Activated T-helper 1 cell treated with anti-CD3 and anti-CD28 coated beads, Interleukin-2, amount 50 U/mL, for 16 hours (primary cell): ENCODE data around the gene DDIAS.
"Not testable (repeated sequence)": the region's sequence is repeated elsewhere in the genome, so short reads cannot be mapped to it uniquely, and the experiment has no call there.

Experiments used
- DNase-seq, 2 donors: peaks; one replicate each; pipeline ENCODE4 v3.0.0-alpha.2; 2020; ENCODE audit warnings: low read depth in 1 of 2, low spot score in 1 of 2

The DDIAS gene, protein sequence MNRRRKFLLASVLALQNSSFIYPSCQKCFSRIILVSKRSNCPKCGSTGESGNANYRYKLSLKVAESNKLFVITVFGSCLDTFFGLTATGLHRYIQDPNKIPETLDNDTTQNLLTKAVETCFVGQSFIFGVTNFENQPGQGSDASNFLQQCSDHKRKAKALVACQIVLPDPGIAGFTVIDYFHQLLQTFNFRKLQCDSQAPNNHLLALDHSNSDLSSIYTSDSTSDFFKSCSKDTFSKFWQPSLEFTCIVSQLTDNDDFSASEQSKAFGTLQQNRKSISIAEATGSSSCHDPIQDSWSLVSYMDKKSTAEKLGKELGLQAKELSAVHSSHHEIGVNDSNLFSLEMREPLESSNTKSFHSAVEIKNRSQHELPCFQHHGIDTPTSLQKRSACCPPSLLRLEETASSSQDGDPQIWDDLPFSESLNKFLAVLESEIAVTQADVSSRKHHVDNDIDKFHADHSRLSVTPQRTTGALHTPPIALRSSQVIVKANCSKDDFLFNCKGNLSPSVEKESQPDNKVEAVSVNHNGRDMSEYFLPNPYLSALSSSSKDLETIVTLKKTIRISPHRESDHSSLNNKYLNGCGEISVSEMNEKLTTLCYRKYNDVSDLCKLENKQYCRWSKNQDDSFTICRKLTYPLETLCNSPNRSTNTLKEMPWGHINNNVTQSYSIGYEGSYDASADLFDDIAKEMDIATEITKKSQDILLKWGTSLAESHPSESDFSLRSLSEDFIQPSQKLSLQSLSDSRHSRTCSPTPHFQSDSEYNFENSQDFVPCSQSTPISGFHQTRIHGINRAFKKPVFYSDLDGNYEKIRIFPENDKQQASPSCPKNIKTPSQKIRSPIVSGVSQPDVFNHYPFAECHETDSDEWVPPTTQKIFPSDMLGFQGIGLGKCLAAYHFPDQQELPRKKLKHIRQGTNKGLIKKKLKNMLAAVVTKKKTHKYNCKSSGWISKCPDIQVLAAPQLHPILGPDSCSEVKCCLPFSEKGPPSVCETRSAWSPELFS

GRCh38 chr11:82901165-82901921 lies at the start of gene DDIAS:
Gene DDIAS, plus strand, starts transcription at chr11:82901736. Its CDS starts 13,003 bp downstream, at chr11:82914739.
- DNase-seq: peak; percentile 84 to 85

- DNase-seq: no peak
Observed at GRCh38 chr11:82854242-82854641, 47.3 kb upstream of the DDIAS start.

- not testable (repeated sequence) for DNase-seq
Observed at GRCh38 chr11:82854916-82855315, 46.6 kb upstream of the DDIAS start.

DNA sequence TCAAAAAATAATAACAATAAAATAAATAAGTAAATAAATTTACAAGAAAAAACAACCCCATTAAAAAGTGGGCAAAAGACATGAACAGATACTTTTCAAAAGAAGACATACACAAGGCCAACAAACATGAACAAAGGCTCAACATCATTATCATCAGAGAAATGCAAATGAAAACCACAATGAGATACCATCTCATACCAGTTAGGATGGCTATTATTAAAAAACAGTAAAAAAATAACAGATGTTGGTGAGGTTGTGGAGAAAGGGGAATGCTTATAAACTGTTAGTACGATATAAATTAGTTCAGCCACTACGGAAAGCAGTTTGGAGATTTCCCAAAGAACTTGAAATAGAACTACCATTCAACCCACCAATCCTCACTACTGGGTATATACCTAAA lies 45.9 kb upstream of the DDIAS start:
- DNase-seq: no peak

GRCh38 chr11:82857145-82857544 lies 44.4 kb upstream of the DDIAS start:
- DNase-seq: no peak

GRCh38 chr11:82858133-82858532 lies 43.4 kb upstream of the DDIAS start:
- DNase-seq: no peak

- no peak for DNase-seq
Observed at GRCh38 chr11:82858556-82859091, 42.9 kb upstream of the DDIAS start.

DNA sequence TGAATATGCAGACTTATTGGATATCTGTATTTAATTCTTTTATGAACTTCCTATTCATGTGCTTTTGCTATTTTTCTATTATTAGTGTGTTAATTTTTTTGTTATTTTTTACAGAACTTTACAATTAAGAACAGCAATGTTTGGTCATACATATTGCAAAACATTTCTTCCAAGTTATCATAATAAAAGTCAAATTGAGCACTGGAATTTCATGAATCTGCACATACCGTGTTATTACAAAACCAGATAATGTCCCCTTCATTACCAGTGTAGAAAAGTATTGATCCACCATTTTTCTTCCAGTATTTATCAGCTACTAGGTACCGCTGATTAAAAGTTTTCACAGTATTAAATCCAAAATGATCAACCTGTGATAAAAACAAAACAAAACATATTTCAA lies 41.8 kb upstream of the DDIAS start:
- no peak for DNase-seq

DNA sequence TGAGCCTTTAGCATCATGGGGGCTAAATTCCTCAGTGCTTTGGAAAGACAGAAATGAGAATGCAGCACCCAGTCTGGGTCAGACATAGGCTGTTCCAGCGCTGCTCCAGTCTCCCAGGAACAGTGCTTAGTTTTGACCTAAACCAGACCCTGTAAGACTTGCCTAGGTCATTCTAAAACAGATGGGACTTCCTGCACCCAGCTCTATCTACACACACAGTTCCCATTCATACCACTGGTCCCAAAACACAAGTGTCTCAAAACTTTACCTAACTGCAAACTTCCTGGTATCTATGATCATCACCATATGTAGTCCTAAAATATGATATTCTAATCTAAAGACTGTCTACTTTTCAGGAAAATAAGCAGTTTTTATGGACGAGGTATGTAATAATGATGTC lies 39.2 kb upstream of the DDIAS start:
- DNase-seq: no peak

- DNase-seq: no peak
Observed at GRCh38 chr11:82863209-82863608, 38.3 kb upstream of the DDIAS start.

GRCh38 chr11:82864268-82864667 lies 37.3 kb upstream of the DDIAS start:
- no peak for DNase-seq

DNA sequence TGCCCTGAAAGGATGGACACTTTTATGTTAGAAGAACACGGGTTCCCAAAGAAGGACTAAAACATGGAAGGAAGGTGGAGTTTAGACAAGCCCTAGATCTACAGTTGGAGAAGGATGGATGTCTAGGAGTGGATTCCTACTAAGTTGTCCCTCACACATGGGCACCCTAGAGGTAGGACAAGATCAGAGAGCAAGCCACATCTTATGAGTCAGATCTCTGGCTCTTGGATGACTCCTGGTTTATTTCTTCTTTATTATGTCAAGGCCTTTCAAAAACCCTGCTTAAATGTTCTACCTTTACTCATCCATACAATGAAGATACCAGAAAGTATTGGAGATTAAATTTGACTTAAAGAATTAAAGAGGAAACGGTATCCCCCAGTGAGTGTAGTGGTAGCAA lies 35.7 kb upstream of the DDIAS start:
- DNase-seq: no peak

- peak; percentile 50 to 55 for DNase-seq
Observed at GRCh38 chr11:82867495-82868082, 33.9 kb upstream of the DDIAS start.

GRCh38 chr11:82869657-82870056 lies 31.9 kb upstream of the DDIAS start:
- no peak for DNase-seq

DNA sequence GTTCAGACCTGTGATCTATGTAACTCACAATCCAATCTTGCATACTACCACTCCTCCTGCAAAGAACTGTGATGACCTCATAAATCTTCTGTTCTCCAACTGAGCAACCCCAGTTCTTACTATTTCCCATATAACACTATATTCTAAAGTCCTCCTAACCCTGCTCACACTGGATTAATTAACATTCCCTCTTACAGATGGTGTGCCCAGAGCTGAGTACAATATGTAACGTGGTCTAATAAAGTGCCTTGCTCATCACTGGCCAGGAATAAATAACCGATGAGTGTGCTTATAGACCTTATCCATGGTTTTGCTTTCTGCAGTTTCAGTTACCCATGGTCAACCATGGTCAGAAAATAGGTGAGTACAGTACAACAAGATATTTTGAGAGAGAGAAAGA lies 29.9 kb upstream of the DDIAS start:
- no peak for DNase-seq

DNA sequence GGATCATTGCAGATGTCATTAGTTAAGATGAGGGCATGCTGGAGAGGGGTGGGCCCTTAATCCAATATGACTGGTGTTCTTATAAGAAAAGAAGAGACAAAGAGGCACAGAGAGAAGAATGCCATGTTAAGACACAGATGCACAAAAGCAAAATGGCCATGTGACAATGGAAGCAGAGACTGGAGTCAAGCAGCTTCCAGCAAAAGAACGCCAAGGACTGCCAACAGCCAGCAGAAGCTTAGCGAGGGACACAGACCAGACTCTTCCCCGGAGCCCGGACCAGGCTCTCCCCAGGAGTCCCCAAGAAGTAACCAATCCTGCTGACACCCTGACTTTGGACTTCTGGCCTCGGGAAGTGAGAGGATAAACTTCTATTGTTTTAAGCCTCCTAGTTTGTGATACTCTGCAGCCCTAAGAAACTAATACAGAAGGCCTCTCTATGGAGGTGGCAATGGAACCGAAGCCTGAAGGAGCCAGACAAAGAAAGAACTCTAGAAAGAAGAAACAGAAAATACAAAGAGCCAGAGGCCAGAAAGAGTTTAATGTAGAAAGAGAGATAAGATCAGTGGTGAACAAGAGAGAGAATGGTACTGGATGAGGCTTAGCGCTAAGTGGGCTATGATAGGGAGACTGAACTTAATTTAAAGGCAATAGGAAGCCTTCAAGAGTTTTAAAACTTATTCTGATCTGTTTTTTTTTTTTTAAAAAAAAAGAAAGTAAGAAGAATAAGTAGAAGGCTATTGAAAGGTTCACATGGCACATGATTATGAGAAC lies 29.0 kb upstream of the DDIAS start:
- no peak for DNase-seq

DNA sequence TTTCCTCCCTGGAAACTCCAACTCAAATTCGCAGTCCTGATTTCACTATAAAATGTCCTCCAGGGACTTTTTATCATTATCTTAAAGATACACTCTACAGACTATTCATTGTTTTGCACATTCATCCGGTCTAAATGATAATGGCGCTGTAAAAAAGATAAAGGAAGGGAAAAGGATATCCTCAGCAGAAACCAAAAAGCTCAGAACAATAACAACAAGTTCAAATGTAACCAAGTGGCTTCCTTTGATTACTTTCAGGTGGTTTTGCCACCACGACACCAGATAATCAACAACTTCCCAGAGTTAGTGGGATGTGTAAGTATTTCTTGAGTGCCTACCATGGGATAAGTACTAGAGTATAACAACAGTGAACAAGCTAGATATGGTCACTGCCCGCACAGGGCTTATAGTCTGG lies 27.6 kb upstream of the DDIAS start:
- no peak for DNase-seq

DNA sequence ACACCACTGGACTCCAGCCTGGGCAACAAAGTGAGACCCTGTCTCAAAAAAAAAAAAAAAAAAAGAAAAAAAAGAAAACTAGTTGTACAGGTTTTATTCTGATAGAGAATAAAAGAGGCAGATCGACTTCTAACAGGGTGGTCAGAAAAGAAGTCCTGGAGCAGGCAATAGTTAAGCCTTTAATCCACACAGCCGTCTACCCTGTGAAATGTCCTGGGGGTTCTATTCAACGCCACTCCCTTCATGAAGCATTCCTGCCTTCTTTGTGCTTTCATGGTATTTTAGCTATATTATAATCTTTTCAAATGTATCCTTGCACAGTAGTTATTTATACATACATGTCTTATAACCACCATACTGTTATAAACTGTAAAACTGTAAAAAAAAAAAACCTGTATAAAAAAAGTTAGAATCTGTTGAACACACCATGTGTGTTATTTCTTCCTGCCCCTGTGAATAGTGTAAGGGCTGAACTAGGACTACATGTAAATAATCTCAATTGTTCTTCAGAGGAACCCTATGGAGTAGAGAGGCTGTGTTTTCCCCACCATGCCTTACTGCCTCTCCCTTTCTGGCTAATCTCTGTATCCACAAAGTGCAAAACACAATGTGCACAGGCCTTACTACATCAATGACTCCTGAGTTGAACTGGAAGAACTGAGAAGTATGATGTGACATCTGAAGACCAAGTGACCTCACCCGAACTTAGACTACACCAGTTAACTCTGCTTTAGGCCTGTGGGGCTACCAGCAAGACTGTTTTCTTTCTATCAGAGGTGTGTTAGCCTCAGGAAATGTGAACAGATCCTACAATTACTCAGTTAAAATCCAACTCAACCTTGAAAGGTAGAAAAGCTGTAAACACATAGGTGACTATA lies 26.7 kb upstream of the DDIAS start:
- DNase-seq: no peak

- DNase-seq: no peak
Observed at GRCh38 chr11:82883853-82884252, 17.7 kb upstream of the DDIAS start.
